Stimulated activated CD4-positive, alpha-beta T cell treated with anti-CD3 and anti-CD28 coated beads, Interleukin-15, amount 100 ng/mL, for 48 hours (primary cell): ENCODE results near the gene OSBPL5.

Experiments
- DNase-seq, 2 donors: peaks; one replicate each; pipeline ENCODE4 v3.0.0-alpha.2; 2020; ENCODE audit warnings: low read depth in 2 of 2

OSBPL5 gene

GRCh38 chr11:3102641-3102921 lies 62.5 kb downstream of the OSBPL5 start:
- DNase-seq: no peak

- no peak for DNase-seq
These were observed 63.0 kb downstream of the OSBPL5 start for GRCh38 chr11:3101921-3102640.

- no peak for DNase-seq
These were observed 65.9 kb downstream of the OSBPL5 start for GRCh38 chr11:3099178-3099577.

- no peak for DNase-seq
These were observed 68.1 kb downstream of the OSBPL5 start for GRCh38 chr11:3096909-3097530.

GRCh38 chr11:3095712-3096361 lies 69.3 kb downstream of the OSBPL5 start:
- no peak for DNase-seq

GRCh38 chr11:3094223-3094824 lies 70.8 kb downstream of the OSBPL5 start:
- DNase-seq: no peak

GRCh38 chr11:3093281-3094191 lies 71.6 kb downstream of the OSBPL5 start:
- DNase-seq: no peak

- no peak for DNase-seq
These were observed 72.4 kb downstream of the OSBPL5 start for GRCh38 chr11:3092603-3093141.

GRCh38 chr11:3091846-3092602 lies 73.1 kb downstream of the OSBPL5 start:
- peak; percentile 40 to 52 for DNase-seq

- no peak for DNase-seq
These were observed 73.8 kb downstream of the OSBPL5 start for GRCh38 chr11:3091081-3091845.

- no peak for DNase-seq
These were observed 74.8 kb downstream of the OSBPL5 start for GRCh38 chr11:3090096-3090901.

GRCh38 chr11:3089236-3090061 lies 75.7 kb downstream of the OSBPL5 start:
- DNase-seq: no peak

GRCh38 chr11:3088806-3089205 lies 76.3 kb downstream of the OSBPL5 start:
- DNase-seq: no peak

GRCh38 chr11:3087821-3088800 lies 77.0 kb downstream of the OSBPL5 start:
- DNase-seq: no peak

GRCh38 chr11:3087373-3087772 lies 77.7 kb downstream of the OSBPL5 start:
- DNase-seq: no peak

GRCh38 chr11:3086671-3087150 lies 78.4 kb downstream of the OSBPL5 start:
- DNase-seq: no peak

- DNase-seq: no peak
These were observed 79.0 kb downstream of the OSBPL5 start for GRCh38 chr11:3086114-3086513.
